SIG-M5 treated with dmso at 0.1 percent for 504 hours (cell line): ENCODE data around the gene MCM6.
"Not testable (repeated sequence)": the region's sequence is repeated elsewhere in the genome, so short reads cannot be mapped to it uniquely, and the experiment has no call there.

Experiments used
- DNase-seq: peaks from one replicate; lab custom pipeline; 2025; ENCODE audit not compliant: unreplicated experiment; lab: John Stamatoyannopoulos, UW

MCM6 gene

GRCh38 chr2:135876066-135876711 is at the start of gene MCM6:
Gene MCM6 (minus strand): TSS chr2:135876443. CDS start chr2:135876365, 78 bp downstream.
- DNase-seq: peak; percentile 98

GRCh38 chr2:135925571-135925970 is 49.3 kb upstream of the MCM6 start:
- DNase-seq: no peak

GRCh38 chr2:135916207-135916606 is 40.0 kb upstream of the MCM6 start:
- DNase-seq: peak; percentile 43

- DNase-seq: no peak
Measured at GRCh38 chr2:135914485-135914884, 38.2 kb upstream of the MCM6 start.

- DNase-seq: peak; percentile 67
Measured at GRCh38 chr2:135913727-135914365, 37.6 kb upstream of the MCM6 start.

GRCh38 chr2:135909976-135910375 is 33.7 kb upstream of the MCM6 start:
- no peak for DNase-seq

- no peak for DNase-seq
Measured at GRCh38 chr2:135905679-135906078, 29.4 kb upstream of the MCM6 start.

- DNase-seq: no peak
Measured at GRCh38 chr2:135904341-135904989, 28.2 kb upstream of the MCM6 start.

- DNase-seq: no peak
Measured at GRCh38 chr2:135903650-135904049, 27.4 kb upstream of the MCM6 start.

- DNase-seq: no peak
Measured at GRCh38 chr2:135899567-135899966, 23.3 kb upstream of the MCM6 start.

GRCh38 chr2:135898234-135898786 is 22.1 kb upstream of the MCM6 start:
- DNase-seq: no peak

- no peak for DNase-seq
Measured at GRCh38 chr2:135894930-135895329, 18.7 kb upstream of the MCM6 start.

- peak; percentile 53 for DNase-seq
Measured at GRCh38 chr2:135893374-135893794, 17.1 kb upstream of the MCM6 start.

GRCh38 chr2:135890835-135891234 is 14.6 kb upstream of the MCM6 start:
- peak; percentile 10 for DNase-seq

- DNase-seq: no peak
Measured at GRCh38 chr2:135890149-135890548, 13.9 kb upstream of the MCM6 start.

- DNase-seq: not testable (repeated sequence)
Measured at GRCh38 chr2:135888587-135888986, 12.3 kb upstream of the MCM6 start.

- DNase-seq: no peak
Measured at GRCh38 chr2:135885709-135886108, 9.5 kb upstream of the MCM6 start.

- DNase-seq: no peak
Measured at GRCh38 chr2:135882415-135882814, 6.2 kb upstream of the MCM6 start.

- not testable (repeated sequence) for DNase-seq
Measured at GRCh38 chr2:135876770-135877169, 527 bp upstream of the MCM6 start.

- peak; percentile 75 for DNase-seq
Measured at GRCh38 chr2:135875491-135876065, 665 bp downstream of the MCM6 start.

- peak; percentile 16 for DNase-seq
Measured at GRCh38 chr2:135874777-135875365, 1.4 kb downstream of the MCM6 start.
